ENCODE measurements around the gene DUSP3. TPM values are rescaled to one million over a fixed set of nuclear protein-coding genes. Genes with fewer than 3 reads are reported as not detected.
A peak's percentile ranks its signal among the peaks of the same experiment; 100 is the strongest.

The DUSP3 gene
- total and polyA plus RNA-seq, 2 of the 13 experiments (the other 11 are each of a cell fraction or from before 2014, with no cell fraction given) = 60.0 to 71.5 TPM

- no peak for TF ChIP-seq KMT2A (CRISPR knock-in tag; IDR thresholded peaks at IDR 0.05)
- no peak for TF ChIP-seq ZNF562 (CRISPR knock-in tag; IDR thresholded peaks at IDR 0.05; ENCODE audit: borderline replicate concordance)
- no peak for TF ChIP-seq WIZ (CRISPR knock-in tag; IDR thresholded peaks at IDR 0.05)
- TF ChIP-seq ZNF839 (CRISPR knock-in tag; IDR thresholded peaks at IDR 0.05; ENCODE audit: borderline replicate concordance) = no peak
- TF ChIP-seq SP1 (IDR thresholded peaks at IDR 0.05) = no peak
- no peak for TF ChIP-seq SP1 (CRISPR knock-in tag; IDR thresholded peaks at IDR 0.05)
- no peak for TF ChIP-seq ASH2L (IDR thresholded peaks at IDR 0.05; ENCODE audit: insufficient read length, low read depth, low read length)
- no peak for TF ChIP-seq JUND (CRISPR knock-in tag; IDR thresholded peaks at IDR 0.05)
- TF ChIP-seq ZNF292 (CRISPR knock-in tag; IDR thresholded peaks at IDR 0.05; ENCODE audit: borderline replicate concordance, low read depth) = no peak
- no peak for TF ChIP-seq PAX8 (CRISPR knock-in tag; IDR thresholded peaks at IDR 0.05; ENCODE audit: borderline replicate concordance)
- no peak for TF ChIP-seq ZBTB7A (CRISPR knock-in tag; IDR thresholded peaks at IDR 0.05)
- no peak for TF ChIP-seq SRY (CRISPR knock-in tag; IDR thresholded peaks at IDR 0.05)
- no peak for TF ChIP-seq MAFK (conservative IDR thresholded peaks at IDR 0.05 in 1 of 2, IDR thresholded peaks at IDR 0.05 in 1 of 2; ENCODE audit: low read length in 2 of 2)
- no peak for TF ChIP-seq ZBTB1 (CRISPR knock-in tag; IDR thresholded peaks at IDR 0.05; ENCODE audit: borderline replicate concordance)
- TF ChIP-seq, protein P1, sequence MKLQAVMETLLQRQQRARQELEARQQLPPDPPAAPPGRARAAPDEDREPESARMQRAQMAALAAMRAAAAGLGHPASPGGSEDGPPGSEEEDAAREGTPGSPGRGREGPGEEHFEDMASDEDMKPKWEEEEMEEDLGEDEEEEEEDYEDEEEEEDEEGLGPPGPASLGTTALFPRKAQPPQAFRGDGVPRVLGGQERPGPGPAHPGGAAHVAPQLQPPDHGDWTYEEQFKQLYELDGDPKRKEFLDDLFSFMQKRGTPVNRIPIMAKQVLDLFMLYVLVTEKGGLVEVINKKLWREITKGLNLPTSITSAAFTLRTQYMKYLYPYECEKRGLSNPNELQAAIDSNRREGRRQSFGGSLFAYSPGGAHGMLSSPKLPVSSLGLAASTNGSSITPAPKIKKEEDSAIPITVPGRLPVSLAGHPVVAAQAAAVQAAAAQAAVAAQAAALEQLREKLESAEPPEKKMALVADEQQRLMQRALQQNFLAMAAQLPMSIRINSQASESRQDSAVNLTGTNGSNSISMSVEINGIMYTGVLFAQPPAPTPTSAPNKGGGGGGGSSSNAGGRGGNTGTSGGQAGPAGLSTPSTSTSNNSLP (IDR thresholded peaks at IDR 0.05; ENCODE audit: low read depth, low read length) = no peak
- TF ChIP-seq, protein P2, sequence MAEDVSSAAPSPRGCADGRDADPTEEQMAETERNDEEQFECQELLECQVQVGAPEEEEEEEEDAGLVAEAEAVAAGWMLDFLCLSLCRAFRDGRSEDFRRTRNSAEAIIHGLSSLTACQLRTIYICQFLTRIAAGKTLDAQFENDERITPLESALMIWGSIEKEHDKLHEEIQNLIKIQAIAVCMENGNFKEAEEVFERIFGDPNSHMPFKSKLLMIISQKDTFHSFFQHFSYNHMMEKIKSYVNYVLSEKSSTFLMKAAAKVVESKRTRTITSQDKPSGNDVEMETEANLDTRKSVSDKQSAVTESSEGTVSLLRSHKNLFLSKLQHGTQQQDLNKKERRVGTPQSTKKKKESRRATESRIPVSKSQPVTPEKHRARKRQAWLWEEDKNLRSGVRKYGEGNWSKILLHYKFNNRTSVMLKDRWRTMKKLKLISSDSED (CRISPR knock-in tag; IDR thresholded peaks at IDR 0.05) = no peak
- no peak for TF ChIP-seq NCOR1 (IDR thresholded peaks at IDR 0.05; ENCODE audit: borderline replicate concordance, low read length)
- no peak for TF ChIP-seq RCOR2 (CRISPR knock-in tag; IDR thresholded peaks at IDR 0.05)
- Histone ChIP-seq H3K9me3 (ENCODE audit: low read length) (no peaks in the 10 kb centered on the region), H3K9ac (ENCODE audit: insufficient read depth, low read depth, low read length) (no peak overlapping the region), H2AFZ (ENCODE audit: low read length) (no peak overlapping the region), H4K20me1 (ENCODE audit: insufficient read depth, low read length) (no peaks in the 10 kb centered on the region), H3K27me3 (ENCODE audit: control insufficient read depth in 1 of 2, insufficient read depth in 2 of 2, low read length in 2 of 2) (no peaks in the 10 kb centered on the region), H3K4me2 (ENCODE audit: low read depth, low read length) (no peak overlapping the region), H3K36me3 (replicated peaks in 1 of 2; ENCODE audit: control insufficient read depth in 1 of 2, insufficient read depth in 2 of 2, low read length in 2 of 2) (no peaks in the 10 kb centered on the region), H3K4me1 (ENCODE audit: insufficient read depth, low read length) (no peaks in the 10 kb centered on the region), H3K27ac (ENCODE audit: extremely low read length, insufficient read depth, low read length) (no peak overlapping the region), H3K4me3 (replicated peaks in 1 of 3; ENCODE audit: insufficient read depth in 1 of 3, low read depth in 2 of 3, low read length in 3 of 3) (no peak overlapping the region), H3K79me2 (ENCODE audit: insufficient read depth, low read length) (no peaks in the 10 kb centered on the region)
- no peak for DNase-seq (ENCODE audit: low spot score)
- ATAC-seq = peak; percentile 25; the same call in 2 of the 3 replicates
- ChIA-PET POLR2A (no interaction called here), CTCF (ENCODE audit: low intra/inter-chr PET ratio, low total read pairs) (no interaction called here)
- BruUV-seq (replicated peaks) = no TSS peak
- intact Hi-C loops (cut with micrococcal nuclease; ENCODE audit: unreplicated experiment) = no loop called here
- in situ Hi-C loops (cut with HindIII; ENCODE audit: extremely low pct_ligation_motif_present, low pct_unique_long_range_greater_than_20kb) = no loop called here
- WGBS (ENCODE audit: low lambda C conversion rate) = 81% methylated on average over 20 of the region's 24 CpGs
- FAIRE-seq = no peak
Observed at GRCh38 chr17:43816336-43817320, 37.9 kb upstream of the DUSP3 start.
